HG03521 (cell line): ENCODE measurements around the gene ETS1.

Experiments
- ATAC-seq: cut with Tn5 transposase; IDR thresholded peaks from one replicate; pipeline ENCODE4 v1.9.1; 2021; ENCODE audit warnings: mild to moderate bottlenecking, moderate library complexity; ENCODE audit not compliant: unreplicated experiment

The ETS1 gene

DNA sequence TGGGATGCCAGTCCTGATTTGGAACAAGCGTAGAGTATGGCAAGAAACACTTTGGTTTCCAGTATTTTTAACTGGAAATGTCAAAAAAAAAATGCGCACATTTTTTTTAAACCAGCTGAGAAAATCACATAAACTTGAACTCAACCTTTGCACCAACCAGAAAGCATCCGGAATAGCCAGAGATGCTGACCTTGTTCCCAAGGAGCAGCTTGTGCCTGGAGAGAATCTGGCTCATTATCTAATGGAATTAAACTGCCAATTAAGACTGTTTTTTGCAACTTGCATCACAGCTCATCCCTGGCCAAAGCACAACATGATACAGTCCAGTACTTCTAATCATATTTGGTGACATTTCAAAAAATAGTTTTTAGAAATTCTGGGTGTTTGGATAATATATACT is 8.4 kb upstream of the ETS1 start:
- ATAC-seq: no peak

DNA sequence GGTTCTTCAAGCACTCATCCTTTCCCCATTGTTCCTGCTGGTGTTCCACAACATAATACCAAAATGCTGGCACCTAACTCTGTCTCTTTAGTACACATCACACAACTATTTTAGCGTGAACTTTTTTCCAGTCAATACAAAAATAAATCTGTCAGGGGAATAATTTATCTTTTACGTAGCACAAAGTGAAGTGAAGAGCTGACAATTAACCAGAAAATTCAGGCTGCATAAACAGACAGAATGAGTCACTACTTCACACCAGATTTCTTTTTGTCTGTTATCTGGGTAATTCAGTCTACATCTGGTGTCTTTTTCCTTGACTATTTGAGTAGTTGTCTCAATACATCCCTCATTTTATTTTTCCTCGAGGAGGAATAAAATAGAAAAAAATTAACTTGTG is 7.9 kb upstream of the ETS1 start:
- ATAC-seq: no peak

DNA sequence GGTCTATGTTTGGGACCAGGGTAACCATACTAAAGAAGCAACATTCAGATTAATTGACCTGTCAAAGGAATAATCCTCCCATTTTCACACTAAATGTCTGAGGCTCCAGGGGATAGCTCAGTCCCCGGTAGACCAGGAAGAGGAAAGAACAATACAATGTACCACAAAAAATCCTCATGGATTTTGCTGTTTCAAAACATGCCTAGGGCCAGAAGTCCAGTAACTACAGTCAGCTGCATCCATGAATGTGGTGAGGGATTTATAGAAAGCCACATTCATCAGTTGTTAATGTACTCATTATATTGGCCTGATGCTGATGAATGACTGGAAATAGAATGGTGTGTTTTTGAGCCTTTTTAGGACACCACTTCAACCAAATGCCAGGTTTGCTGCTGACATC is 6.9 kb upstream of the ETS1 start:
- no peak for ATAC-seq

DNA sequence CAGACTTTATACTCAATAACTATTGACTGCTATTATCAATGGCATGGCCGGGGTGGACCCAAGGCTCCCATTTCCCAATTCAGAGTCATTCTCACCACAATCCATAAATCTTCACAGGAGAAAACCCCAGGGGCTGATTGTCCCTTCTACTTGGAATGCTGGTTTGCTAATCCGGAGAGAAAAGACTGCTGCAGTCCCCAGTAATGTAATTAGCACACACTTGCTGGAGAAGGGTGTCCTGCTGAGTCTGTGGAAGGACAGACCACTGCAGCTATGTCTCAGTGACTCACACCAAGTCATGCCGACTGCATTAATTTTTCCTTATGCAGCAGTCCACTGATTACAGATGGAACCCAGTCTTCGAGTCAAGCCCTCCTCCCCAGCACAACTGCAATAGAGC is 5.9 kb upstream of the ETS1 start:
- no peak for ATAC-seq

DNA sequence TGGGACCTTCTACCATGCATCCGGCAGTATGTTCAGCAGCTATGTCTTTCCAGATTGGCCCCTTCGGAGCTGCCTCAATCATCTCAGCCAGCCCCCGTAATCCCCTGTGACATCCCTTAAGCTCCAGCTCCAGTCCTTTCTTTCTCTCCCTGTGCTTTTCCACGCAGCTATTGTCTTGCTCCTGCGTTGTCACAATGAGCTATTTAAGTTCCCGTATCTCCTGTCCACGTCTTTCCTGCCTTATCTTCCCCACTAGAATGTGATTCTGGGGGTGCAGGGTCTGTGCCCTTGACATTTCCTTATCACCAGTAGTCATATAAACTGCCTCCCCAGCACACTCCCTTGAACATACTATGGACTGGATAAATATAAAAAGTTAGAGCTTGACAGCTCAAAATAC is 5.1 kb upstream of the ETS1 start:
- ATAC-seq: no peak

GRCh38 chr11:128590587-128590986 is 3.2 kb upstream of the ETS1 start:
- no peak for ATAC-seq

DNA sequence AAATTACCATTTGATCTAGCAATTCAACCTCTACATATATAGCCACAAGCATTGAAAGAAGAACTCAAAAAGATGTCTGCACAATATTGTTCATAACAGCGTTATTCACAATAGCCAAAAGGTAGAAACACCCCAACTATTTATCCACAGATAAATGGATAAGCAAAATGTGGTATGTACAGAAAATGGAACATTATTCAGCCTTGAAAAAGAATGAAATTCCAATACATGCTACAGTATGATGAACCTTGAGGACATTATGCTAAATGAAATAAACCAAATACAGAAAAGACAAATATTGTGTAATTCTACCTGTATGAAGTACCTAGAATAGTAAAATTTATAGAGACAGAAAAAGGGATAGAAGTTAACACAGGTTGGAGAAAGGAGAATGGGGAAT is 2.6 kb upstream of the ETS1 start:
- ATAC-seq: no peak

DNA sequence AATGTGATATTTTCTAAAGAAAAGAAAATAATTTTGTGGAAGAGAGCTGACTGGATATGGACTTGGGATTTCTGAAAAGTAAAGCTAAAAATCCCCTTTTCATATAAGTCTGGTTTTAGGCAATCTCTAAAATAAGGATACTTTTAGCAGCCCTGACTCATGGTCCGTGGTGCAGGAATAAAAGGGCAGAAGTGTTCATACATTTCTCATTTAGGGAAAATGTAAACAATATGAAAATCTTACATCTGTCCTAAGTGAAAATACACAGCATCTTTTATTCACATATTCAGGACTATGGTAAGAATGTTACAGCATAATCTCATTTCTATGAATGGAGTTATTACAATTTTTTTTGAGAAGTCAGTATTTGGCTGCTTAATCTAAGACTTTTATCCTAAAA is 735 bp upstream of the ETS1 start:
- no peak for ATAC-seq

DNA sequence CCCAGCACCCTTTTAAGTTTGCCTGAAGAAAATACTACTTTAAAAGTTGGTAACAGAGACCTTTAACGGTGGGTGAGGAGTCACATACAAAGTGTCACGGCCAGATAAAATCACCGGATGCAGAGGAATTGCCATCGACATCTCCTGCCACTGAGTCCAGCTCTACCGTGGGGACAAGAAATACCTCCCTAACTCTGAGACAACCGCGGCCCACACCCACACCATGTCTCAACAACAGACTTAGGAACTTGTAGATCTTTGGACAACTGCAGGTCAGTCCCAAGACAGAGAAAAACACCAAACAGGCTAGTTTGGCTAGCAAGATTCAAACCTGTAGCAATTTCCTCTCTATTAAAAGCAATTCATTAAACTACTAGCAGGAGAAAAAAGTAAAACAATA is 669 bp downstream of the ETS1 start:
- no peak for ATAC-seq

GRCh38 chr11:128585498-128586238 is 1.7 kb downstream of the ETS1 start:
- no peak for ATAC-seq

DNA sequence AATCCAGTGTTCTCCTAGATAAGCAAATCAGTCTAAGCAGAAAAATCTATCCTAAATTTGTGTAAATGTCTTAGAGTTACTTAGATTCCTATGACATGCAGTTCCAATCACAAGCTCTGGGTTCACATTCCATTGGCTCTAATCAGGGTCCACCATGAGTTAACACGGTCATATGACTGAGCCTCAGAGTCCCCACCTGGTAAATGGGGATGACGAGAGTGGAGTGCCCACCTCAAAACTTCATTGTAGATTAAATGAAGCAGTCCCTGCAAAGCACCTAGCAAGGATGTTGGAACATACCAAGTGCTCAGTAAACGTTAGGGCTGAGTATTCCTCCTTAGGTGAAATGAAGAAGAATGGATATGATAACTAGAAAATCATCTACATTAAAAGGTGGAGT is 3.1 kb downstream of the ETS1 start:
- no peak for ATAC-seq

GRCh38 chr11:128582496-128583366 is 4.6 kb downstream of the ETS1 start:
- ATAC-seq: no peak

GRCh38 chr11:128581561-128582272 is 5.6 kb downstream of the ETS1 start:
- ATAC-seq: no peak

- ATAC-seq: no peak
Measured at GRCh38 chr11:128580612-128581011, 6.7 kb downstream of the ETS1 start.

GRCh38 chr11:128579798-128580504 is 7.4 kb downstream of the ETS1 start:
- ATAC-seq: peak; percentile 62

DNA sequence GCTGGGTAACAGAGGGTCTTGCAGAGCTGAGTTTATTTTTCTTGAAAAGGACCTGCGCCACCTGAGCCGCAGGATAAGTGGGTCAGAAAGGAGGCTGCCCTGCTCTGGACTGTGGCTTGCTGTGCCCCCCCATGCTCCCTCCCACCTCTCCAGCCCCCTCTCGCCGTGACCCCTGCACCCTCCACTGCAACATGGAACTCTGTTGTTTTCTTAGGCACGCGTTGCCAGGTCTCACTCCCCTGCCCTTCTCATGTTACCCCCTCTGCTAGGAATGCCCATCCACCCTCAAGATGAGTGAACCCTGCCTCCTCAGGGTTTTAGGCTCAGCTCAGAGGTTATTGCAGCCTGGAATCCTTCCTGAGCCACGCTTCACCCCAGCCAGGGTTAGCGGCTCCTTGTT is 10.8 kb downstream of the ETS1 start:
- no peak for ATAC-seq

DNA sequence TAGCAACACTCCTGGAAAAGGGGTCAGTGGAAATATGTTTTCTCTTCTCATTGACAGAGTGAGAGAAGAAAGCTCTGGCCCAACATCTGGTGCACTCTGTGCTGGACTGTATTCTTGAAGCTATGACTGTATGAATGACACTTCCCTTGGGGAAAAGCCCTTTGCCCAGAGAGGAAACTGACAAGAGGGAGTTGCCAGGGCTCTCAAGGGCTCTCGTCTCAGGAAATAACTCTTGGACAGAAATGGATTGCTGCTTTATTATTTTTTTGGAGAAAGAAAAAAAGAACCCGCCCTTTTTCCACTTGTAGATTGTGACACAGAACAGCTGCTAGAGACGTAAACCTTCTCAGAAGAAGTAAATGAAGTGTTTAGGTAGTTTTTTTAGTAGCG is 11.4 kb downstream of the ETS1 start:
- no peak for ATAC-seq

DNA sequence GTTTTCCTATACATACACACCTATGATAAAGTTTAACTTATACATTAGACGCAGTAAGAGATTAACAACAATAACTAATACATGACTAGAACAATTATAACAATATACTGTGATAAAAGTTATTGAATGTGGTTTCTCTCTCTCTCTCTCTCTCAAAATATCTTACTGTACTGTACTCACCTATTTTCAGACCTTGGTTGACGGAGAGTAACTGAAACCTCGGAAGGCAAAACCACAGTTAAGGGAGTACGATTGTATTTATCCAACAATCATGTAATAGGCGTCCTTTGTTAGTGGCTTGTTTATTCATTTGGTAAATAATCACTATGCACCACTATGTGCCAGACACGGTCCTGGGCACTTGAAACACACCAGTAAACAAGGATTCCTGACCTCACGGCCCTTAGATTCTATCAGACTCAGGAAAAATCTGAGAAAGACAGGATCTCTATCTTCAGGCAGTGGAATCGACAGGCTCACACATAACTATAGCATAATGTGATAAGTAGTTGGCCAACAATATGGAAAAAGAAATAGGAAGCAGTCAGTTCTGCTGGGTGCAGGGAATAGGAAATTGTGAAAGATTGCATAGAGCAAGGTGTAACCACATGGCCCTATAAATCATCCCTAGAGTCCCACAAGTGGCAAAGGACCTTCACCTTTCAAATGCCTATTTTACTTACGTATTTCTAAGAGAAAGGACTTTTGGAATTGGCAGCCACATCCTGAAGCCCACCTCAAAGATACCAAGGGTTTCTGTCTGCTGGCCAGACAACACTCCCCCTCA is 12.0 kb downstream of the ETS1 start:
- no peak for ATAC-seq

DNA sequence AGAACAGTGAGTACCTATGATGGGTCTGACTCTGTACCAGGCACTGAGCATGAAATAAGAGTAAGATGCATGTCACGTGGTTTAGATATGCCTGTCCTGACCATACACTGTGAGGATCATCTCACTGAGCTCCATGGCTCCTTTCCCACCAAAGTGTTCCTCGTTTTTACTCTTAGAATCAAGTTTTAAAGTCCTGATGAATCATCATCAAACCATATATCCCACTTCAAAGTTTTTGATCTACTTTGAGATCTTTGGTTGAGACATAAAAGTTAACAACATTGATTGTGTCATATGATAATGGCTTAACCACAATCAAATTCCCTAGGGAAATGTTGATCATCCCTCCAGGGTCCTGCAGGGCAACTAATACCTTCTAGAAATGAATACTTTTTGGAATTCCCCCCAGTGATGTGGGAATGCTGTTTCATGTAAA is 12.8 kb downstream of the ETS1 start:
- ATAC-seq: no peak

GRCh38 chr11:128573638-128574037 is 13.7 kb downstream of the ETS1 start:
- no peak for ATAC-seq
